ENCODE data around the gene PROM1. TPM values are rescaled to one million over a fixed set of nuclear protein-coding genes. Genes with fewer than 3 reads are reported as not detected.

The PROM1 gene
- total RNA-seq, 1 donor from 2014 or later: 36.9 TPM

GRCh38 chr4:15947684-15948083, 136.1 kb downstream of the PROM1 start:
- TF ChIP-seq, protein P1, sequence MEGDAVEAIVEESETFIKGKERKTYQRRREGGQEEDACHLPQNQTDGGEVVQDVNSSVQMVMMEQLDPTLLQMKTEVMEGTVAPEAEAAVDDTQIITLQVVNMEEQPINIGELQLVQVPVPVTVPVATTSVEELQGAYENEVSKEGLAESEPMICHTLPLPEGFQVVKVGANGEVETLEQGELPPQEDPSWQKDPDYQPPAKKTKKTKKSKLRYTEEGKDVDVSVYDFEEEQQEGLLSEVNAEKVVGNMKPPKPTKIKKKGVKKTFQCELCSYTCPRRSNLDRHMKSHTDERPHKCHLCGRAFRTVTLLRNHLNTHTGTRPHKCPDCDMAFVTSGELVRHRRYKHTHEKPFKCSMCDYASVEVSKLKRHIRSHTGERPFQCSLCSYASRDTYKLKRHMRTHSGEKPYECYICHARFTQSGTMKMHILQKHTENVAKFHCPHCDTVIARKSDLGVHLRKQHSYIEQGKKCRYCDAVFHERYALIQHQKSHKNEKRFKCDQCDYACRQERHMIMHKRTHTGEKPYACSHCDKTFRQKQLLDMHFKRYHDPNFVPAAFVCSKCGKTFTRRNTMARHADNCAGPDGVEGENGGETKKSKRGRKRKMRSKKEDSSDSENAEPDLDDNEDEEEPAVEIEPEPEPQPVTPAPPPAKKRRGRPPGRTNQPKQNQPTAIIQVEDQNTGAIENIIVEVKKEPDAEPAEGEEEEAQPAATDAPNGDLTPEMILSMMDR (IDR thresholded peaks at IDR 0.05; ENCODE audit: partially characterized antibody, unreplicated experiment): no peak
- no peak overlapping the region for H3K27ac Mint-ChIP-seq (ENCODE audit: unreplicated experiment)
- H3K4me3 Mint-ChIP-seq (ENCODE audit: unreplicated experiment): no peak overlapping the region
- no peaks in the 10 kb centered on the region for H3K9me3 Mint-ChIP-seq (ENCODE audit: unreplicated experiment)
- no peak for DNase-seq
- no peaks in the 10 kb centered on the region for H3K36me3 Mint-ChIP-seq (ENCODE audit: unreplicated experiment)
- no peaks in the 10 kb centered on the region for H3K27me3 Mint-ChIP-seq (ENCODE audit: unreplicated experiment)
- H3K4me1 Mint-ChIP-seq (ENCODE audit: low read depth, unreplicated experiment): no peaks in the 10 kb centered on the region

DNA sequence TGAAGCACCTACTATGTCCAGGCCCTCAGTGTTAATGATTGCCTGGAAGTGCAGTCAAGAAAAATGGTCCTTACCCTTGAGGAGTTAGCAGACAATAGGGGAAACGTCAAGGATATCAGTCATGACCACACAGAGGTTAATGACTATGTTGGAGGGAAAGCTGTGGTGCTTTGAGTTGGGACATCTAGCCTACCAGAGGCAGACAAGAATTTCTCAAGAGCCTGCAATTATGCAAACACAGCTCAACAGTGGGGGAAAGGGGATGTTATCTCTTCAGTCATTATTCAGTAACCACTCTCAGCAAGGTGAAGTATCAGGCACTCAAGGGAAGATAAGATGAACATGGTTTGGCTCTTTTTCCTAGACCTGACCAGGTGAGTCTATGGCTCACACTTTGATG, 138.3 kb downstream of the PROM1 start:
- Mint-ChIP-seq H3K4me1 (ENCODE audit: low read depth, unreplicated experiment) (no peaks in the 10 kb centered on the region), H3K4me3 (ENCODE audit: unreplicated experiment) (no peak overlapping the region), H3K27me3 (ENCODE audit: unreplicated experiment) (no peaks in the 10 kb centered on the region), H3K9me3 (ENCODE audit: unreplicated experiment) (no peaks in the 10 kb centered on the region), H3K27ac (ENCODE audit: unreplicated experiment) (no peak overlapping the region), H3K36me3 (ENCODE audit: unreplicated experiment) (no peaks in the 10 kb centered on the region)
- DNase-seq: no peak
- TF ChIP-seq, protein P1 (IDR thresholded peaks at IDR 0.05; ENCODE audit: partially characterized antibody, unreplicated experiment): no peak

GRCh38 chr4:15944895-15945294, 138.9 kb downstream of the PROM1 start:
- Mint-ChIP-seq H3K27me3 (ENCODE audit: unreplicated experiment) (no peaks in the 10 kb centered on the region), H3K36me3 (ENCODE audit: unreplicated experiment) (no peaks in the 10 kb centered on the region), H3K9me3 (ENCODE audit: unreplicated experiment) (no peaks in the 10 kb centered on the region), H3K27ac (ENCODE audit: unreplicated experiment) (no peak overlapping the region), H3K4me3 (ENCODE audit: unreplicated experiment) (no peak overlapping the region), H3K4me1 (ENCODE audit: low read depth, unreplicated experiment) (no peaks in the 10 kb centered on the region)
- TF ChIP-seq, protein P1 (IDR thresholded peaks at IDR 0.05; ENCODE audit: partially characterized antibody, unreplicated experiment): no peak
- DNase-seq: no peak

- no peaks in the 10 kb centered on the region for H3K9me3 Mint-ChIP-seq (ENCODE audit: unreplicated experiment)
- no peak overlapping the region for H3K27ac Mint-ChIP-seq (ENCODE audit: unreplicated experiment)
- no peaks in the 10 kb centered on the region for H3K4me1 Mint-ChIP-seq (ENCODE audit: low read depth, unreplicated experiment)
- no peak overlapping the region for H3K4me3 Mint-ChIP-seq (ENCODE audit: unreplicated experiment)
- H3K27me3 Mint-ChIP-seq (ENCODE audit: unreplicated experiment): no peaks in the 10 kb centered on the region
- TF ChIP-seq, protein P1 (IDR thresholded peaks at IDR 0.05; ENCODE audit: partially characterized antibody, unreplicated experiment): no peak
- H3K36me3 Mint-ChIP-seq (ENCODE audit: unreplicated experiment): no peaks in the 10 kb centered on the region
- DNase-seq: no peak
Measured at GRCh38 chr4:15942283-15942682, 141.5 kb downstream of the PROM1 start.

DNA sequence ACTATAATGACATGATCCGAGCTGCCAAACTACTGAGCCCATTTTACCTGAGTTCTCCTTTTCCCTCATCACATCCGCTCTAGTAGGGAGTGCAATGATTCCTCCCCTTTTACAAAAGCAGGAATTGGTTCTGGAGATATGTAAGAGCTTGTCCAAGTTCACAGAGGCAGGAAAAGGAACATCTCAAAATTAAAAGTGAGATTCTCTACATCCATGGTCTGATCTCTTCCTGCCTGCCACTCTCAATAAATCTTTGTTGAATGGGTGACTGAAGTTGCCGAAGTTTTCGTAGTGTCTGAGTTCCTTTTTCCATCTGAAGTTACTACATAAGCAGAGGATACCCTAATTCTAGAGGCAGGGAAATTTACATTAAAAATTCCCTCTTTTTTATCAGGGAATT, 145.2 kb downstream of the PROM1 start, which contains the start of gene FGFBP1:
Gene FGFBP1, minus strand, starts transcription at position 101 of the 400 bp plus-strand sequence. CDS start 2,108 bp downstream, outside the sequence.
- TF ChIP-seq, protein P1 (IDR thresholded peaks at IDR 0.05; ENCODE audit: partially characterized antibody, unreplicated experiment): no peak
- no peak within 1 kb of the TSS for H3K27ac Mint-ChIP-seq (ENCODE audit: unreplicated experiment)

More for the DNA sequence above, 145.2 kb downstream of the PROM1 start, which contains the start of gene FGFBP1:
- Mint-ChIP-seq H3K36me3 (ENCODE audit: unreplicated experiment) (no peaks in the 10 kb centered on the region), H3K4me3 (ENCODE audit: unreplicated experiment) (no peak within 1 kb of the TSS), H3K27me3 (ENCODE audit: unreplicated experiment) (no peaks in the 10 kb centered on the region), H3K4me1 (ENCODE audit: low read depth, unreplicated experiment) (no peaks in the 10 kb centered on the region), H3K9me3 (ENCODE audit: unreplicated experiment) (no peaks in the 10 kb centered on the region)
- no peak for DNase-seq

Measured in glutamatergic neuron (in vitro differentiated cells).